Gastrocnemius medialis (tissue), 4 donors: ENCODE results near the gene NR6A1.

Experiments
- POLR2A ChIP-seq, 2 donors: fragments of 450-650 bp; IDR thresholded peaks; one replicate each; pipeline ENCODE4 v1.6.1; 2017; ENCODE audit warnings: antibody characterized with exemption in 2 of 2, mild to moderate bottlenecking in 2 of 2, moderate library complexity in 2 of 2
- TF ChIP-seq, protein P1 (sequence below), 5 experiments: fragments of 450-650 bp in 3 of 5; fragments of 200-600 bp in 2 of 5; sonication (generic) in 2 of 5; IDR thresholded peaks in 4 of 5; conservative IDR thresholded peaks in 1 of 5; 1 replicate in 4 of 5; 2 replicates in 1 of 5; pipeline ENCODE4 v1.5.1; 2016 to 2019; ENCODE audit warnings: antibody characterized with exemption in 5 of 5, mild to moderate bottlenecking in 3 of 5, moderate library complexity in 3 of 5

DNA sequence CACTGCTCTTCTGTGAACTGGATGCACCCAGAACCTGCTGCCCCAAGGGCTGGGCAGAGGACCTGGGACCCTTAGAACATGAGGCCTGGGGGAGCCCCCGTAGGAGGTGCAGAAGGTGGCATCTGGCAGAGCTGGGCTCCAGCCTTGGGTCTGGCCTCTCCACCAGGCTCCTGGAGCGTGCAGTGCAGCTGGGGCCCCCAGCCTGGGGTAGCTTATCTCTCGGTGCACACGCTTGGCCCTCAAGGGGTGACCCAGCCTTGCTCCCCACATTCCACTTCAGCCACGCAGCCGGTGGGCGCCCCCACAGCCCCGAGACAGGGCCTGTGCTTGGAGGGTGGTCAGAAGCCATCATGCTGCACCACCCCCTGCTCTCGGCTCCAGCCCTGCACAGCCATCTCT lies 258.3 kb downstream of the NR6A1 start:
- TF ChIP-seq, protein P1, sequence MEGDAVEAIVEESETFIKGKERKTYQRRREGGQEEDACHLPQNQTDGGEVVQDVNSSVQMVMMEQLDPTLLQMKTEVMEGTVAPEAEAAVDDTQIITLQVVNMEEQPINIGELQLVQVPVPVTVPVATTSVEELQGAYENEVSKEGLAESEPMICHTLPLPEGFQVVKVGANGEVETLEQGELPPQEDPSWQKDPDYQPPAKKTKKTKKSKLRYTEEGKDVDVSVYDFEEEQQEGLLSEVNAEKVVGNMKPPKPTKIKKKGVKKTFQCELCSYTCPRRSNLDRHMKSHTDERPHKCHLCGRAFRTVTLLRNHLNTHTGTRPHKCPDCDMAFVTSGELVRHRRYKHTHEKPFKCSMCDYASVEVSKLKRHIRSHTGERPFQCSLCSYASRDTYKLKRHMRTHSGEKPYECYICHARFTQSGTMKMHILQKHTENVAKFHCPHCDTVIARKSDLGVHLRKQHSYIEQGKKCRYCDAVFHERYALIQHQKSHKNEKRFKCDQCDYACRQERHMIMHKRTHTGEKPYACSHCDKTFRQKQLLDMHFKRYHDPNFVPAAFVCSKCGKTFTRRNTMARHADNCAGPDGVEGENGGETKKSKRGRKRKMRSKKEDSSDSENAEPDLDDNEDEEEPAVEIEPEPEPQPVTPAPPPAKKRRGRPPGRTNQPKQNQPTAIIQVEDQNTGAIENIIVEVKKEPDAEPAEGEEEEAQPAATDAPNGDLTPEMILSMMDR (IDR thresholded peaks at IDR 0.05 in 4 of 5, conservative IDR thresholded peaks at IDR 0.05 in 1 of 5): no peak
- no peak for TF ChIP-seq POLR2A (IDR thresholded peaks at IDR 0.05)
